Hippocampal formation (tissue), 2 donors: ENCODE data around the gene HOXB6.

ENCODE experiments used
- DNase-seq, 2 donors: peaks; one replicate each; lab custom pipeline; 2025; lab: John Stamatoyannopoulos, UW

HOXB6 gene

GRCh38 chr17:48579471-48579759 is 25.4 kb downstream of the HOXB6 start:
- DNase-seq, result no peak

- no peak for DNase-seq
These were observed 25.9 kb downstream of the HOXB6 start for GRCh38 chr17:48578616-48579470.

GRCh38 chr17:48577946-48578615 is 26.7 kb downstream of the HOXB6 start, which contains the start of gene HOXB4:
HOXB4 (minus strand) TSS chr17:48578350; CDS start chr17:48578319, 31 bp downstream.
- DNase-seq, result no peak

DNA sequence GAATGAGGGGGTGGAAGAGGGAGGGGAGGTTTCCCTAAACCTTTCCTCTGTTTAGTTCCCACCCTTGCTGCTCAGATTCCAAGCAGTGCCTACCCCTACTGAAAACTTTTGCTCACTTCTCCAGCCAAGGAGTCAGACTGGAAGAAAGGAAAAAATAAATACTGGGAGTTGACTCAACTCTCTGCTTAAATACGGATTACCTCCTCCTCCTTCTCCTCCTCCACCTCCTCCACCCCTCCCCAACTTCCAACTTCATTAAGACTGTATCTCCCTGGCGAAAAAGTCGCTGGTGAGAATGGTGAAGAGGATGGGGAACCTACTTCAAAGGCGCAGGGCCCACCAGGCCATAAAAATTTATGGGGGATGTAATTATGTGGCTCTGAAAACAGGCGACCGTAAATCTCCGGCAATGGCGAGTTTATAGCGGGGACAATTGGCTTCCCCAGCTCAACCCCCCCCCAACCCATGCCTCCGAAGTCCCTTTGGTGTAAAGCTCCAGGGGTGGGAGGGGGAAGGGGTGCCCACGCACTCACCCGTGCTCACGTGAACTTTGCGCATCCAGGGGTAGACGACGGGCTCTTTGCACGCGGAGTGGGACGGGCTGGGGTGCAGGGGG is 27.3 kb downstream of the HOXB6 start:
- no peak for DNase-seq

DNA sequence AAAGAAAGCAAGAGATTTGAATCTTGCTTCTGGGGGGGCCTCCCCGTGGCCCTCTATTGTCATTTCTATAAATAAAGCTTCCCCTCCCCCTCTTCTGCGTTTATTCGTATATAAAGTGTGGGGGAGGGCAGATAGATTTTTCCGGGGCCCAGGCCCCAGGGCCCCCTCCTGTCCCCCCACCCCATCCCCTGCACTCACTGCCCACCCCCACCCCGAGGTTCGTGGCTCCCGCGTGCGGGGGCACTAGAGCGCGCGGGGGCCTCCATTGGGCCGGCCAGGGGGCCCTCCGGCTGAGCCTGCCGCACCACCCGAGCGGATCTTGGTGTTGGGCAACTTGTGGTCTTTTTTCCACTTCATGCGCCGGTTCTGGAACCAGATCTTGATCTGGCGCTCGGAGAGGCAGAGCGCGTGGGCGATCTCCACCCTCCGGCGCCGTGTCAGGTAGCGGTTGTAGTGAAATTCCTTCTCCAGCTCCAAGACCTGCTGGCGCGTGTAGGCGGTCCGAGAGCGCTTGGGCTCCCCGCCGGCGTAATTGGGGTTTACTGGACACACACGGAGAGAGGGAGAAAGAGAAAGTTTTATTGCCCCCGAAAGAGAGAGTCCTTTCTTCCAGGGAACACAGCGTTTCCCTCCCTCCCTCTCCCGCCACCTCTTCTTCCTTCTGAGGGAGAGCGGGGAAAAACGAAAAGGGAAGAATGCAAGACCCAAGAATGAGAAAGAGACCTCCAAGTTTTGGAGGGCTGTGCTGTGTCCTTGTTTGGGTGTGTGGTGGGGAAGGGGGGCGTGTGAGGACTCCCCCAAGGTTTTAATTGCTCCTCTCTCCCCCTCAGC is 28.1 kb downstream of the HOXB6 start:
- no peak for DNase-seq

GRCh38 chr17:48575673-48576478 is 28.9 kb downstream of the HOXB6 start:
- no peak for DNase-seq

GRCh38 chr17:48575066-48575582 is 29.7 kb downstream of the HOXB6 start:
- DNase-seq, result no peak

GRCh38 chr17:48574505-48575065 is 30.2 kb downstream of the HOXB6 start:
- DNase-seq, result no peak

- no peak for DNase-seq
These were observed 32.9 kb downstream of the HOXB6 start for GRCh38 chr17:48571826-48572417.

- DNase-seq, result no peak
These were observed 33.6 kb downstream of the HOXB6 start for GRCh38 chr17:48571024-48571818.

GRCh38 chr17:48570325-48571023 is 34.3 kb downstream of the HOXB6 start:
- no peak for DNase-seq

GRCh38 chr17:48569674-48570324 is 35.0 kb downstream of the HOXB6 start:
- DNase-seq, result no peak

DNA sequence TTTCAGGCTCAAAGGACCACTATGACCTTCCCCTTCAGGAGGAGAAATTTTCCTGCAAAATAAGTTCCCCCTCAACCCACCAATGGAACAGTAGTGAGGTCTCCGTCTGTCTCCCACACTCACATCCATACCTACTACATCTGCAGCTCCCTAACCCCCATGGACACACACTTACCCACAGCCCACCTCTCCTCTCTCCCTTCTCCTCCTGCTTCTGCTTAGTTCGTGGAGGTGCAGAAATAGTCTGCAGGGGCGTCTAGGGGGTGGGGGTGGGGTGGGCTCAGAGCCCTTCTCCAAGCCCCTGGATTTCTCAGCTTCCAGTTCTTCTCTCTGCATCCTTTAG is 35.6 kb downstream of the HOXB6 start:
- no peak for DNase-seq

DNA sequence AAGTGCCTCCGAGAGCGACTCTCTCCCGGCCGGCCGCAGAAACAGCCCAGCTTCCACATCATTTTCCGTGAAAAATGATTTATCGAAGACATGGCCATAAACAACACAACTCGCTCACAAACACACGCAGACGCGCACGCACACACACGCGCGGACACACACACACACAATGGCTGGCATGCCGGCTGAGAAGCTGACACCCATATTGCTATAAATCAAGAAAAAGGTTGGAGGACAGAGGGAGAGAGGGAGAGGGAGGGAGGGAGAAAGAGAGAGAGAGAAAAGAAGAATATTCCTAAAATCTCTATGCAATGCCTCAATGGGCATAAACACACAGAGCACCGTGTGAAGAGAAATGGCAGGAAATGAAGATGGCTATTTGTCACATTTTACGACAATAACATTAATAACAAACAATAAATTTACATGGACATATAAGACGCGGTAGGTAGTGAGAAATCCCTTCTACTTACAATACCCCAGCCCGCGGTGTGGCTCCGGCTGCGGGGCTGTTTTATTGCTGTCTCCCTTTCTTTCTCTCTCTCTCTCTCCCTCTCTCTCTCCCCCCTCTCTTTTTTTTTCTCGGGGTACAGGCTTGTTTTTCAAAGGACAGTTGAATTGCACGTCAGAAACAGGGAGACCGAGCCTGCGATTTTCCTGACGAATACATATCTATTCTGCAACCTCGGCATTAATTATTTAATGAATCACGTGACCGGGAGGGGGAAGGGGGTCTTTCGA is 36.1 kb downstream of the HOXB6 start:
- no peak for DNase-seq

DNA sequence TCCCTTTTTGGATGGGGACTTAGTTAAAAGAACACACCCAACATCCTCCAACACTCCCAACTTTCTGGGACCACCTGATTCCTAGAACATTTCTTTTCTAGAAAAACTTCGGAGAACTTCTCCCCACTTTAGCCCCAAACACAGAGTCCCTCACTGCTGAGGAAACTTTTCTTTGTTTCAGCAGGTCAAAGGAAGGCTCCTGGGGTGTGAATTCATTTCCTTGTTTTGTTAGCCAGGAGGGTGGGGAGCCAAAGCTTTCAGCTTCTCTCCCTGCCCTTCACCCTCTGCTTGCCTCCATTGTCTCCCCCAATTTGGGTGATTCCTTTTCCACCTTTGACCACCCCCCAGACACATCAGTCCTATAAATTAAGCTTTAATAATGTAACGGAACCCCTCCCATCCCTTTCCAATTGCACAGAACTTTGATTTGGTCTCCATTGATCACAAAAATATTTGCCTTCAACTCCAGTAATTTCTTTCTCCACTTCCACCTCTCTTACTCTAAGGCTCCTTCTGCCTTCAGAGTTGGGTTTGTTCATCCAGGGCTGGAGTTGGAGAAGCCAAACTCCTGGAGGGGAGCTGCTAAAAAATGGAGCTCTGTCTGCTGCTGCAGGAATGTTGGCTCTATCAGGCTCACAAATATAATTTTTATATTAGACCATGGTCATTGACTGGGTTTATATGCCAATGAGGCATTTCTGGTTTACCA is 37.0 kb downstream of the HOXB6 start:
- no peak for DNase-seq

DNA sequence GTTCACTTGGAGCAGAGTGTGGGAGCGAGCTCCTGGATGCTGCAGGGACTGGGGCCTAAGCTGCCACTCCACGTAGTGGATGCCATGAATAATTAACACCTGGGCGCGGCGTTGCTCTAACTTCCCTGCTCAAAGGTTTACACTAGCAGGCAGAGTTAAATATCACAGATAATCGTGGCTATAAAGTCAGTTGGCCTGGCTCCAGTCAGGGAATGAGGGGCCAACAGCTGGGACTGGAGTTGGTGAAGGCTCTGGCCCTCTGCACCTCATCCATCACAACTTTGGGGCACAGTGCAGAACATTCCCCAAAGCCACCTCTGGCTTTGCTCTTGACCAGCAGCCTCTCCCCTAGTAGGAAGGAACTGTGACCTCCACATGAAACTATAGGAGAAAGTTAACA is 37.6 kb downstream of the HOXB6 start:
- DNase-seq, result no peak

- no peak for DNase-seq
These were observed 38.1 kb downstream of the HOXB6 start for GRCh38 chr17:48566717-48567116.
